ENCODE measurements around the gene NEDD9.
A peak's percentile ranks its signal among the peaks of the same experiment; 100 is the strongest.

The NEDD9 gene

DNA sequence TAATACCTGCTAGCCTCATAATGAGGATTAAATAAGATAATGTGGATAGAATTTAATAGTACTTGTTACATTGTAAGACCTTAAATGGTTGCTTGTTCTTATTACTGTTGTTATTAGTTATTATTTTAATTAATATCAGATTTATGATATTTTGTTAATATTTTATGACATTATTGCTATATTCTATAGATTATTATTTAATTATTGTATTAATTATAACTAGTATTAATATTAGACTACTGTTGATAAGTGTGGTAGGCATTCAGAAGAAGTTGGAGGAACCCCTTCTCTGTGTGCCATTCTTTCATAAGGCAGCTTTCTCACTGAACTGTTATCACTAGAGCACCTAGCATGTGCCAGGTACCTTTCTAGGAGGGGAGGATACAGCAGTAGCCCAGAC, 2.6 kb upstream of the NEDD9 start:
- no peak overlapping the region for H3K4me3 ChIP-seq (ENCODE audit: low read depth, low read length)
- TF ChIP-seq, protein P1, sequence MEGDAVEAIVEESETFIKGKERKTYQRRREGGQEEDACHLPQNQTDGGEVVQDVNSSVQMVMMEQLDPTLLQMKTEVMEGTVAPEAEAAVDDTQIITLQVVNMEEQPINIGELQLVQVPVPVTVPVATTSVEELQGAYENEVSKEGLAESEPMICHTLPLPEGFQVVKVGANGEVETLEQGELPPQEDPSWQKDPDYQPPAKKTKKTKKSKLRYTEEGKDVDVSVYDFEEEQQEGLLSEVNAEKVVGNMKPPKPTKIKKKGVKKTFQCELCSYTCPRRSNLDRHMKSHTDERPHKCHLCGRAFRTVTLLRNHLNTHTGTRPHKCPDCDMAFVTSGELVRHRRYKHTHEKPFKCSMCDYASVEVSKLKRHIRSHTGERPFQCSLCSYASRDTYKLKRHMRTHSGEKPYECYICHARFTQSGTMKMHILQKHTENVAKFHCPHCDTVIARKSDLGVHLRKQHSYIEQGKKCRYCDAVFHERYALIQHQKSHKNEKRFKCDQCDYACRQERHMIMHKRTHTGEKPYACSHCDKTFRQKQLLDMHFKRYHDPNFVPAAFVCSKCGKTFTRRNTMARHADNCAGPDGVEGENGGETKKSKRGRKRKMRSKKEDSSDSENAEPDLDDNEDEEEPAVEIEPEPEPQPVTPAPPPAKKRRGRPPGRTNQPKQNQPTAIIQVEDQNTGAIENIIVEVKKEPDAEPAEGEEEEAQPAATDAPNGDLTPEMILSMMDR (conservative IDR thresholded peaks at IDR 0.05; ENCODE audit: low read depth, low read length): no peak
- DNase-seq (ENCODE audit: low read depth): no peak

DNA sequence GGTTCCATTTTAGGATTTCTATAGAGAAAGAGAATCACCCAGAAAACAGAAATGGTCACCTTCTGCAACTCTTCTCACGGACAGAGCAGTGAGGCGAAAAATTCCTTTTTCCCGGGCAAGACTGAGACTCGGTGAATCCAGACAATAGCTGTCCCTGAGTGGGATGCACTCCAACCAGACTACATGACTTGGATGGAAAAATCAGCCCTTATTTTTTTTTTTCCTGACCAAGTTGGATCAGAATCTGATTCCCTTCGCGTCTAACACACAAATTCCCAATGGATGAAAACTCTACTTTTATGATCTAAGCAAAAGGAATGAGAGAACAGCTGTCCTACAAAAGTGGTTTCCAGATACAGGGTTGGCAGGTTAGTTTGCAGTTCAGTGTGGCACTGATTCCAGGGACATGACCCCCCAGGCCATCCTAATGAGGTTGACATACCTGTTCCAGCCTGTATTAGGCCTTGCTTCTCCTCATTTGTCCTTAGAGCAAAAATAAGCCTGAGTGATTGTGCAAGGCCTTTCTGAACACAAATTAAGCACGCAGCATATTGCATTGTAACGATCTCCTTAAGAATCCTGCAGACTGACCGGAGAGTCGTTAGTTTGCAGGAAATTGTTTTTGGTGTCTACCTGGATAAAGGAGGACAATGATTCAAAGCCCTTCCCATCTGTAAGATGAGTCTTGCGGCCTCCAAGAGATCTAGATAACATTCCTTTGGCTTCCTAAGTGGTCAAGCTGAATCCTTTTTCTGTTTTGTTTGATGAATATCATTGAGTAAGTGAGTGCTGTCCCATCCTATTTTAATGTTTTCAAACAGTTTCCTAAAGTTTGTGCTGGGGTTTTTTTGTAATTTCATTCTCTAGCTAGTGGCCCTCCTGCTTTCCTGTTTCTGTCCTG, 1.5 kb upstream of the NEDD9 start:
- no peak overlapping the region for H3K4me3 ChIP-seq (ENCODE audit: low read depth, low read length)
- TF ChIP-seq, protein P1 (conservative IDR thresholded peaks at IDR 0.05; ENCODE audit: low read depth, low read length): no peak
- no peak for DNase-seq (ENCODE audit: low read depth)

DNA sequence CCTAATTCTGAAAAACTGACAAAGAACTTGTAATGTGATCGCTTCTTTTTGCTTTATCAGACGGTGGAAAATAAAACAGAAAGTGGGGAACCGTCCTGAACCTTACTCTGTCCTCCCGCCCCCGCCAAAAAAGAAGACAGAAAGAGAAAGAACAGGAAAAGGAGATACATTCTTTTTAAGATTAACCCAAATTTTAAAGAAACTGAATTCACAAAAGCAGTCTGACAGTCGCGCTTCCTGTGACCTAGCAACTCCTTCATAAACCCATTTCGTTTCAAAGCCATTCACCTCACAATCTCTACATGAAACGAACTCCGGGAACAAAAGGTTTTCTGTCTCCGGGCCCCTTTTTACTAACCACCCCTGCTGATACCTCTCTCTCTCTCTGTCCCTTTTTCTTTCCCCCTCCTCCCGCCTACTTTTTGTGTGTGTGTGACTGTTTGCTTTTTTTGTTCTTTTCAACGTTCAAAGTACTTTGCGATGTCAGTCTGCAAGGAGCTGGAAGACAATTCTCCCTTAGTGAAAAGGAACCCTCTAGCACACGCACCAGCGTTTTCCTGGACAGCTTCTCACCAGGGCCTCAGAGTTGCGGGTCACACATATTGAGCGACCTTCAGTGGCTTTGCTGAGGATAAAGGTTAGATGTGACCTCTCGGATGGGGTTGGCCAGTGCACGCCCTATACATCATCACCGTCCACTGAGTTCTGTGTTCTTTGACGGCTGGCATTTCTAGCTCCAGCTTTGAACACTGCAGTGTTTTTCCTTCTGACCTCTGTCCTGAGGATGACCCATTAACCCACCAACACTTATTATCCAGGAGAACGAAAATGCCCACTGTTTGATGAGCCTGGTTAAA, 530 bp upstream of the NEDD9 start:
- TF ChIP-seq, protein P1 (conservative IDR thresholded peaks at IDR 0.05; ENCODE audit: low read depth, low read length): no peak
- H3K4me3 ChIP-seq (ENCODE audit: low read depth, low read length): peak overlapping the region; percentile 74
- DNase-seq (ENCODE audit: low read depth): no peak

DNA sequence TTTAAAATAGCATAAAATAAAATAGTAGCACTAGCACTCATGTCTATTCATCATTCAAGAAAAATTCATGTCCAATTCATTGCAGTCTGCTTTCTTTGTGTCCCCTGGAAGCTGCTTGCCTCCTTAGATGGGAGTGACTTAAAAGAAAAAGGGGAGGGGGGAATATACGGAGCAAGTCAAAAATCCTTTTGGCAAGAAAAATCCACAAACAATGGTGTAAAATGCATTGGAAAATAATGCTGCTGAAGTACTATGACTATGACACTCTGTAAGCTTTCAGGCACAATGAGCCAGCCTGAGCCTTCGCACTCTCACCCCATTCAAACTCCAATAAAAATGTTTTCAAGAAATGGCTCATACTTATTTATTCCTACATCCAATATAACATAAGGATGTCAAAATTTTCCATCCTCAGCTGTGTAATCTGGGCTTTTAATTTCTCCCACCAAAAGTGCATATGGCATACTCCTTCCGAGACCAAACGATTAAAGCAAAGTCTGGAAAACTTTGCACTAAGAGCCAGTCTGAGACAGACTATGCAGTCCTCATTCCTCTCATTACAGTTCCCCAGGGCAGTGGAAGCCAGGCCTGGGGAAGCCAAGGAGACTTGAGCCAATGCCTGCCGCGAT, 790 bp downstream of the NEDD9 start:
- H3K4me3 ChIP-seq (ENCODE audit: low read depth, low read length): peak overlapping the region; percentile 74
- DNase-seq (ENCODE audit: low read depth): peak; percentile 60
- TF ChIP-seq, protein P1 (conservative IDR thresholded peaks at IDR 0.05; ENCODE audit: low read depth, low read length): no peak

DNA sequence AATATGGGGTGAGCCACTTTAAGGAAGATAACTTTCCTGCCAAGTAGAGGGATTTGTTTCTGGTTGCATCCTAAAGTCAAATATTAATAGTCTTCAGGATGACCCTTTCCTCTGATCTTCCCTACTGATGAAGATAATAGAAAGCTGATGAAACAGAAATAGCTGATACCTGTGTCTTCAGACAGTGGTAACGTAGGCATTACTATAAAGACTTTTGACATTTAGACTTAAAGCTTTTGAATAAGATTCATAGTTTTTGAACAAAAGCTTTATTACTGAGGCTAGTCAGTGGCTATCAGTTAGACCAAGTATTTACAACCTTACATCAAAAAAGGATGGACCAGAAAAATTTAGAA, 1.4 kb downstream of the NEDD9 start:
- DNase-seq (ENCODE audit: low read depth): no peak
- TF ChIP-seq, protein P1 (conservative IDR thresholded peaks at IDR 0.05; ENCODE audit: low read depth, low read length): no peak
- H3K4me3 ChIP-seq (ENCODE audit: low read depth, low read length): peak overlapping the region; percentile 74

DNA sequence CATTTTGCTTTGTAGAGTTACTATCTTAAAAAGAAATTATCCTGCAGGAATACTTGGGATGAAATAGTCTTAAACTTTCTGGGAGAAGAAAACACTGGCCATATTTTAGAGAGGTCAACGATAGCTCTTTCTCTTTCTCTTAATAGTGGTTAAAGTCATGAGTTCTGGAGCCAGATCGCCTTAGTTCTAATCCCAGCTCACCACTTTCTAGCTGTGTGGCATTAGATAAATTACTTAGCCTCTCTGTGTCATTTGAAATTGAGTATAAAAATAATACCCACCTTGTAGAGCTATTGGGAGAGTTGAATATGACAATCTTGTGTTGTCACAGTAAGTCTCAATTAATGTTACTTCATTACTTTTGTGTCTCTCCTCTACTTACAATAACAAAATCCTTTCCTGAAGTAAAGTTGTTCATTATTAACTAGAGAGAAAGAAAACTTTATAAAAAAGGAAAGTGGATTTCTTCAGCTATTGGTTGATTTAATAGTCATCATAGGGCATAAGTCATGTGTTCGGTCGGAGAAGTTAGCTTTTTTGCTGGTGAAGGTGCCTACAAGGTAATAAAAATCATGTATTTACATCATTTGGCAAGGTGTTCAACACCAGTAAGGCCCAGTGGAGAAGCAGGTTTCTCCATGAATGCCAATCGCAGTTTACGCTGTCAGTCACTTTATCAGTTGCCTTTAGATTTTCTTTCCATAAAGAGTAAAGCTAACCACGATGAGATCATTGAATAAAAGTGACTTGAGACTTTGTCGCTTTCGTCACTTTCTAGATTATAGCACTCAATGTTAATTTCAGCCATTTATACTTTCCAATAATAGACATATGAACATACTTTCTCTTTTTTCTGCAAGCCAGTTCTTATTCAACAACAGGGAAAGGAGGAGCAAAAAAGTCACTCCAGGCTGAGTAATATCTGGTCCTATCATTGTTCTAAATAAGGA, 2.0 kb downstream of the NEDD9 start:
- TF ChIP-seq, protein P1 (conservative IDR thresholded peaks at IDR 0.05; ENCODE audit: low read depth, low read length): no peak
- peak overlapping the region; percentile 74 for H3K4me3 ChIP-seq (ENCODE audit: low read depth, low read length)
- no peak for DNase-seq (ENCODE audit: low read depth)

All from choroid plexus epithelial cell (primary cell).